ENCODE results near the gene PRKG1. TPM values are rescaled to one million over a fixed set of nuclear protein-coding genes. Genes with fewer than 3 reads are reported as not detected.

Gene PRKG1
- total RNA-seq, 1 experiment from 2014 or later: 7.4 TPM

DNA sequence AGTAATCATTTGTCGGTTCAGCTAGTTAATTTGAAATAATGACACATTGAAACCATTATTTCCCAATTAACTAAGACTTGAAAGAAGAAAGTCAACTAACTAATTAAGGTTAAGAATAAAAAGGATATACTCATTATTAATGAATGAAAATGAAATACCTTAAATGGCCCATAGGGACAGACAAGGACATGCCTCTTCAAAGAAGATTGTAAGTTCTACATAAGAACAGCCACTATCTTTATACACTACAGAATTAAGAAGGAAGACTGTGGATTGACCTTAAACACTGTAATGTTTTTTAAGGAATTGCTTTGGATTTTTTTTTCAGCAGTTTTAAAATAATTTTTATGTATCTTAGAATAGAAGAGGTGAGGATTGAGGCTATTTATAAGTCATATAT is 564.5 kb downstream of the PRKG1 start:
- H3K79me2 ChIP-seq (ENCODE audit: low read length): no peaks in the 10 kb centered on the region
- no peaks in the 10 kb centered on the region for H4K20me1 ChIP-seq (ENCODE audit: low read length)
- TF ChIP-seq EZH2 (IDR thresholded peaks at IDR 0.05; ENCODE audit: low read length, unreplicated experiment) (no peak), EZH2phosphoT487 (IDR thresholded peaks at IDR 0.05; ENCODE audit: borderline replicate concordance, low read length) (no peak)
- TF ChIP-seq, protein P1, sequence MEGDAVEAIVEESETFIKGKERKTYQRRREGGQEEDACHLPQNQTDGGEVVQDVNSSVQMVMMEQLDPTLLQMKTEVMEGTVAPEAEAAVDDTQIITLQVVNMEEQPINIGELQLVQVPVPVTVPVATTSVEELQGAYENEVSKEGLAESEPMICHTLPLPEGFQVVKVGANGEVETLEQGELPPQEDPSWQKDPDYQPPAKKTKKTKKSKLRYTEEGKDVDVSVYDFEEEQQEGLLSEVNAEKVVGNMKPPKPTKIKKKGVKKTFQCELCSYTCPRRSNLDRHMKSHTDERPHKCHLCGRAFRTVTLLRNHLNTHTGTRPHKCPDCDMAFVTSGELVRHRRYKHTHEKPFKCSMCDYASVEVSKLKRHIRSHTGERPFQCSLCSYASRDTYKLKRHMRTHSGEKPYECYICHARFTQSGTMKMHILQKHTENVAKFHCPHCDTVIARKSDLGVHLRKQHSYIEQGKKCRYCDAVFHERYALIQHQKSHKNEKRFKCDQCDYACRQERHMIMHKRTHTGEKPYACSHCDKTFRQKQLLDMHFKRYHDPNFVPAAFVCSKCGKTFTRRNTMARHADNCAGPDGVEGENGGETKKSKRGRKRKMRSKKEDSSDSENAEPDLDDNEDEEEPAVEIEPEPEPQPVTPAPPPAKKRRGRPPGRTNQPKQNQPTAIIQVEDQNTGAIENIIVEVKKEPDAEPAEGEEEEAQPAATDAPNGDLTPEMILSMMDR (conservative IDR thresholded peaks at IDR 0.05; ENCODE audit: low read depth, low read length): peak; percentile 65
- H3K9ac ChIP-seq (ENCODE audit: low read length): no peak overlapping the region
- ATAC-seq (peak; percentile 30; the same call in 1 of the 2 replicates), DNase-seq (peak; percentile 47)
- no TSS peak for BruUV-seq (replicated peaks)
- H3K4me2 ChIP-seq (ENCODE audit: low read length): no peak overlapping the region
- peaks cover 10% of the 10 kb centered on the region for H3K4me1 ChIP-seq (ENCODE audit: insufficient read depth, low read length)
- H3K27me3 ChIP-seq (ENCODE audit: low read length): no peaks in the 10 kb centered on the region
- H3K9me3 ChIP-seq (ENCODE audit: low read length): no peaks in the 10 kb centered on the region
- H3K36me3 ChIP-seq (ENCODE audit: low read depth, low read length): no peaks in the 10 kb centered on the region
- H2AFZ ChIP-seq (ENCODE audit: low read length): no peak overlapping the region
- CTCF ChIA-PET: no interaction called here
- intact Hi-C loops (cut with micrococcal nuclease): no loop called here
- H3K27ac ChIP-seq (ENCODE audit: low read length): no peak overlapping the region
- no peaks in the 10 kb centered on the region for H3K9me2 ChIP-seq (replicated peaks; ENCODE audit: low read length)
- no peak overlapping the region for H3K4me3 ChIP-seq (ENCODE audit: low read length)
- H3F3A ChIP-seq (ENCODE audit: low read length, unreplicated experiment): no peaks in the 10 kb centered on the region
- POLR2A ChIA-PET (ENCODE audit: unreplicated experiment): no interaction called here

DNA sequence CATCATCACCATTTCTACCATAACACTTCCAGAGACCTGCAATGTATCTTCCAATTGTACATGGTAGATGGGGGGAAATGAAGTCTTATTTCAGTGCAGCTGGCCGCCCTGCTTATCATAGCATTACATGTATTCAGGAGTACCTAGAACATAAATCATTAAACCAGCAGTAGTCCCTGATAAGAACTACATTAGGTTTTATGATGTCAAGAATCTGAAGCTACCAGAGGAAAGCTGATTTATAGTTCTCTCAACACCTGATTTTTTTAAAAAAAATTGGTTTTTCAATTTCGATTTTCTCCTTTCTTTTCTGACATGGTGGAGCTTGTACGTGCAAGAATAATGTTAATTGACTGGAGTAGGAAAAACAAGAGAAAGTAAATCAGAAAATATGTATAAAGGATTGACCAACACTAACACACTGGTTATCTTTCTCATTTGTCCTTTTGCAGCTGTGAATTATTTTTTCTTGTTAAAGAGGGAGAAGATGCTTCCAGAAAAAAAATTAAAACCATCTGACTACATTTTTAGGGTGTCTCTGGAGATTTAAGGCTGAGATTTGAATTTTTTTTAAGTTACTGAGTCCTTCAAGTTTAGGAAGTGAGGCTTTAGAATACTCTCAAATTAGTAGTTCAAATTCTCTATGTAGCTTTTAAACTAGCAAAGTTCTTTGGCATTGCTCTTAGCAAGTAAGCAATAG is 566.0 kb downstream of the PRKG1 start:
- no peak for DNase-seq
- Histone ChIP-seq H3K79me2 (ENCODE audit: low read length) (no peaks in the 10 kb centered on the region), H3K4me3 (ENCODE audit: low read length) (no peak overlapping the region), H3K4me2 (ENCODE audit: low read length) (no peak overlapping the region), H3K27ac (ENCODE audit: low read length) (no peak overlapping the region), H3K9ac (ENCODE audit: low read length) (no peak overlapping the region), H3K4me1 (ENCODE audit: insufficient read depth, low read length) (peaks cover 24% of the 10 kb centered on the region), H3K27me3 (ENCODE audit: low read length) (no peaks in the 10 kb centered on the region), H3F3A (ENCODE audit: low read length, unreplicated experiment) (no peaks in the 10 kb centered on the region), H4K20me1 (ENCODE audit: low read length) (no peaks in the 10 kb centered on the region), H2AFZ (ENCODE audit: low read length) (no peak overlapping the region), H3K36me3 (ENCODE audit: low read depth, low read length) (no peaks in the 10 kb centered on the region), H3K9me2 (replicated peaks; ENCODE audit: low read length) (no peaks in the 10 kb centered on the region), H3K9me3 (ENCODE audit: low read length) (no peaks in the 10 kb centered on the region)
- ATAC-seq: no peak
- ChIA-PET POLR2A (ENCODE audit: unreplicated experiment) (interaction anchor here (0.6 kb wide), 1 partner anchor 60 kb away, joined by 6 read pairs; no protein-coding TSS in a partner anchor), CTCF (no interaction called here)
- TF ChIP-seq, protein P1 (conservative IDR thresholded peaks at IDR 0.05; ENCODE audit: low read depth, low read length): no peak
- no peak for TF ChIP-seq EZH2 (IDR thresholded peaks at IDR 0.05; ENCODE audit: low read length, unreplicated experiment)
- no peak for TF ChIP-seq EZH2phosphoT487 (IDR thresholded peaks at IDR 0.05; ENCODE audit: borderline replicate concordance, low read length)
- intact Hi-C loops (cut with micrococcal nuclease): loop anchor here (10.0 kb wide), 1 partner anchor 575 kb away; no protein-coding TSS in a partner anchor
- no TSS peak for BruUV-seq (replicated peaks)

DNA sequence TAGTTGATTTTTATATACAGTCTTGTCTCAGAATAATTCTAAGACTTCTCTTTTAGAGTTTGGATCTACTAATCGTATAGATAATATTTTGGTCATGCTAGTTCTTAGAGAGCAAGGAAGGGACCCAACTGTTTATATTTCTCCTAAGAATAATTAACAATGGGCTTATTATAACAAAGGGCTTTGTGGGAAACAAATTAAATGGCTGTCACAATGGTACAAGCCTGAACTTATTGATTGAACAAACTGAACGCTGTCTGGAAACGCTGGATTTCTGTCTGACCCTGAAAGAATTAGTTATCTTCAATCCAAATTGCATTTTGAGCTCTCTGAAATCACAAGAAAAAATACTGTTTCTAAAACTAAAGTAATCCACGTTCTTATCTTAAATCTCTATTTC is 568.3 kb downstream of the PRKG1 start:
- Histone ChIP-seq H3K79me2 (ENCODE audit: low read length) (no peaks in the 10 kb centered on the region), H3K36me3 (ENCODE audit: low read depth, low read length) (no peaks in the 10 kb centered on the region), H3K27ac (ENCODE audit: low read length) (no peak overlapping the region), H3K9me3 (ENCODE audit: low read length) (no peaks in the 10 kb centered on the region), H3K9ac (ENCODE audit: low read length) (no peak overlapping the region), H3K4me1 (ENCODE audit: insufficient read depth, low read length) (peaks cover 24% of the 10 kb centered on the region), H3K27me3 (ENCODE audit: low read length) (no peaks in the 10 kb centered on the region), H4K20me1 (ENCODE audit: low read length) (no peaks in the 10 kb centered on the region), H3F3A (ENCODE audit: low read length, unreplicated experiment) (no peaks in the 10 kb centered on the region), H3K9me2 (replicated peaks; ENCODE audit: low read length) (no peaks in the 10 kb centered on the region), H3K4me2 (ENCODE audit: low read length) (no peak overlapping the region), H2AFZ (ENCODE audit: low read length) (no peak overlapping the region), H3K4me3 (ENCODE audit: low read length) (no peak overlapping the region)
- intact Hi-C loops (cut with micrococcal nuclease): loop anchor here (2.0 to 10.0 kb wide), 2 partner anchors 56 to 578 kb away; partner anchors contain the start of gene CSTF2T
- TF ChIP-seq, protein P1 (conservative IDR thresholded peaks at IDR 0.05; ENCODE audit: low read depth, low read length): no peak
- TF ChIP-seq EZH2phosphoT487 (IDR thresholded peaks at IDR 0.05; ENCODE audit: borderline replicate concordance, low read length) (no peak), EZH2 (IDR thresholded peaks at IDR 0.05; ENCODE audit: low read length, unreplicated experiment) (no peak)
- BruUV-seq (replicated peaks): no TSS peak
- CTCF ChIA-PET: no interaction called here
- ATAC-seq: no peak
- no peak for DNase-seq
- POLR2A ChIA-PET (ENCODE audit: unreplicated experiment): interaction anchor here (0.6 kb wide), 1 partner anchor 62 kb away, joined by 8 read pairs; no protein-coding TSS in a partner anchor
